GM12878 (cell line): ENCODE results near the gene TCF4.

Experiments
- BACH1 ChIP-seq: fragments of 450-650 bp; IDR thresholded peaks from 2 replicates; pipeline ENCODE4 v1.6.1; 2017; ENCODE audit warnings: mild to moderate bottlenecking, borderline replicate concordance
- CEBPZ ChIP-seq: fragments of 150-350 bp; IDR thresholded peaks from 2 replicates; pipeline ENCODE4 v1.6.1; 2016; ENCODE audit warnings: low read depth, low read length
- CHD1 ChIP-seq: IDR thresholded peaks from 2 replicates; pipeline ENCODE4 v1.6.1; 2012; ENCODE audit warnings: low read depth, low read length, improper control_type of control experiment
- CREB1 ChIP-seq: IDR thresholded peaks from 2 replicates; pipeline ENCODE4 v1.6.1; 2012; ENCODE audit warnings: low read depth, mild to moderate bottlenecking, inconsistent platforms
- EZH2 ChIP-seq: IDR thresholded peaks from 2 replicates; pipeline ENCODE4 v1.6.1; 2012; ENCODE audit warnings: low read depth, mild to moderate bottlenecking, control low read depth, inconsistent platforms, low read length, borderline replicate concordance; ENCODE audit not compliant: control insufficient read depth
- MAX ChIP-seq: IDR thresholded peaks from 2 replicates; pipeline ENCODE4 v1.6.1; 2012; ENCODE audit warnings: low read depth, low read length, improper control_type of control experiment
- MTA3 ChIP-seq: IDR thresholded peaks from 2 replicates; pipeline ENCODE4 v1.6.1; 2012; ENCODE audit warnings: low read length, inconsistent platforms, borderline replicate concordance
- POLR2A ChIP-seq: IDR thresholded peaks from 2 replicates; pipeline ENCODE4 v1.6.1; 2011; ENCODE audit warnings: low read depth, mild to moderate bottlenecking, low read length
- POLR2AphosphoS5 ChIP-seq: IDR thresholded peaks from 2 replicates; pipeline ENCODE4 v1.6.1; 2011; ENCODE audit warnings: mild to moderate bottlenecking, low read length, inconsistent platforms
- STAT3 ChIP-seq: IDR thresholded peaks from 2 replicates; pipeline ENCODE4 v1.6.1; 2011; ENCODE audit warnings: low read depth, low read length, improper control_type of control experiment
- TCF12 ChIP-seq: IDR thresholded peaks from 2 replicates; pipeline ENCODE4 v1.6.1; 2011; ENCODE audit warnings: low read depth, mild to moderate bottlenecking, low read length
- TF ChIP-seq, protein P1 (sequence below), 3 experiments: IDR thresholded peaks in 2 of 3; conservative IDR thresholded peaks in 1 of 3; 2 replicates each; pipeline ENCODE4 v1.5.1; 2011; ENCODE audit warnings: low read depth in 3 of 3, low read length in 3 of 3, mild to moderate bottlenecking in 3 of 3, control low read depth in 2 of 3, moderate library complexity in 2 of 3, inconsistent platforms in 1 of 3, mixed read lengths in 1 of 3; ENCODE audit not compliant: control insufficient read depth in 2 of 3, insufficient read depth in 1 of 3; ENCODE audit errors: extremely low read depth in 1 of 3
- TF ChIP-seq, protein P2 (sequence below): IDR thresholded peaks from 2 replicates; pipeline ENCODE4 v1.6.1; 2012; ENCODE audit warnings: mild to moderate bottlenecking, low read depth, low read length

- TF ChIP-seq, protein P1, sequence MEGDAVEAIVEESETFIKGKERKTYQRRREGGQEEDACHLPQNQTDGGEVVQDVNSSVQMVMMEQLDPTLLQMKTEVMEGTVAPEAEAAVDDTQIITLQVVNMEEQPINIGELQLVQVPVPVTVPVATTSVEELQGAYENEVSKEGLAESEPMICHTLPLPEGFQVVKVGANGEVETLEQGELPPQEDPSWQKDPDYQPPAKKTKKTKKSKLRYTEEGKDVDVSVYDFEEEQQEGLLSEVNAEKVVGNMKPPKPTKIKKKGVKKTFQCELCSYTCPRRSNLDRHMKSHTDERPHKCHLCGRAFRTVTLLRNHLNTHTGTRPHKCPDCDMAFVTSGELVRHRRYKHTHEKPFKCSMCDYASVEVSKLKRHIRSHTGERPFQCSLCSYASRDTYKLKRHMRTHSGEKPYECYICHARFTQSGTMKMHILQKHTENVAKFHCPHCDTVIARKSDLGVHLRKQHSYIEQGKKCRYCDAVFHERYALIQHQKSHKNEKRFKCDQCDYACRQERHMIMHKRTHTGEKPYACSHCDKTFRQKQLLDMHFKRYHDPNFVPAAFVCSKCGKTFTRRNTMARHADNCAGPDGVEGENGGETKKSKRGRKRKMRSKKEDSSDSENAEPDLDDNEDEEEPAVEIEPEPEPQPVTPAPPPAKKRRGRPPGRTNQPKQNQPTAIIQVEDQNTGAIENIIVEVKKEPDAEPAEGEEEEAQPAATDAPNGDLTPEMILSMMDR (IDR thresholded peaks at IDR 0.05 in 2 of 3, conservative IDR thresholded peaks at IDR 0.05 in 1 of 3; ENCODE audit: control insufficient read depth in 2 of 3, extremely low read depth in 1 of 3, insufficient read depth in 1 of 3, low read depth in 3 of 3, low read length in 3 of 3) = no peak
- TF ChIP-seq TCF12 (no peak), MAX (no peak), CREB1 (no peak), CEBPZ (no peak), MTA3 (no peak), STAT3 (no peak), POLR2AphosphoS5 (no peak), POLR2A (no peak), CHD1 (no peak), BACH1 (no peak), EZH2 (no peak)
- TF ChIP-seq, protein P2, sequence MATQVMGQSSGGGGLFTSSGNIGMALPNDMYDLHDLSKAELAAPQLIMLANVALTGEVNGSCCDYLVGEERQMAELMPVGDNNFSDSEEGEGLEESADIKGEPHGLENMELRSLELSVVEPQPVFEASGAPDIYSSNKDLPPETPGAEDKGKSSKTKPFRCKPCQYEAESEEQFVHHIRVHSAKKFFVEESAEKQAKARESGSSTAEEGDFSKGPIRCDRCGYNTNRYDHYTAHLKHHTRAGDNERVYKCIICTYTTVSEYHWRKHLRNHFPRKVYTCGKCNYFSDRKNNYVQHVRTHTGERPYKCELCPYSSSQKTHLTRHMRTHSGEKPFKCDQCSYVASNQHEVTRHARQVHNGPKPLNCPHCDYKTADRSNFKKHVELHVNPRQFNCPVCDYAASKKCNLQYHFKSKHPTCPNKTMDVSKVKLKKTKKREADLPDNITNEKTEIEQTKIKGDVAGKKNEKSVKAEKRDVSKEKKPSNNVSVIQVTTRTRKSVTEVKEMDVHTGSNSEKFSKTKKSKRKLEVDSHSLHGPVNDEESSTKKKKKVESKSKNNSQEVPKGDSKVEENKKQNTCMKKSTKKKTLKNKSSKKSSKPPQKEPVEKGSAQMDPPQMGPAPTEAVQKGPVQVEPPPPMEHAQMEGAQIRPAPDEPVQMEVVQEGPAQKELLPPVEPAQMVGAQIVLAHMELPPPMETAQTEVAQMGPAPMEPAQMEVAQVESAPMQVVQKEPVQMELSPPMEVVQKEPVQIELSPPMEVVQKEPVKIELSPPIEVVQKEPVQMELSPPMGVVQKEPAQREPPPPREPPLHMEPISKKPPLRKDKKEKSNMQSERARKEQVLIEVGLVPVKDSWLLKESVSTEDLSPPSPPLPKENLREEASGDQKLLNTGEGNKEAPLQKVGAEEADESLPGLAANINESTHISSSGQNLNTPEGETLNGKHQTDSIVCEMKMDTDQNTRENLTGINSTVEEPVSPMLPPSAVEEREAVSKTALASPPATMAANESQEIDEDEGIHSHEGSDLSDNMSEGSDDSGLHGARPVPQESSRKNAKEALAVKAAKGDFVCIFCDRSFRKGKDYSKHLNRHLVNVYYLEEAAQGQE = no peak
These were observed 248.9 kb downstream of the TCF4 start for GRCh38 chr18:55338978-55339650.
